GM21619 (cell line): Measurements from ENCODE around the gene MRPL2.

Source experiments
- ATAC-seq: cut with Tn5 transposase; IDR thresholded peaks from one replicate; pipeline ENCODE4 v1.9.1; 2021; ENCODE audit not compliant: unreplicated experiment

MRPL2 gene

DNA sequence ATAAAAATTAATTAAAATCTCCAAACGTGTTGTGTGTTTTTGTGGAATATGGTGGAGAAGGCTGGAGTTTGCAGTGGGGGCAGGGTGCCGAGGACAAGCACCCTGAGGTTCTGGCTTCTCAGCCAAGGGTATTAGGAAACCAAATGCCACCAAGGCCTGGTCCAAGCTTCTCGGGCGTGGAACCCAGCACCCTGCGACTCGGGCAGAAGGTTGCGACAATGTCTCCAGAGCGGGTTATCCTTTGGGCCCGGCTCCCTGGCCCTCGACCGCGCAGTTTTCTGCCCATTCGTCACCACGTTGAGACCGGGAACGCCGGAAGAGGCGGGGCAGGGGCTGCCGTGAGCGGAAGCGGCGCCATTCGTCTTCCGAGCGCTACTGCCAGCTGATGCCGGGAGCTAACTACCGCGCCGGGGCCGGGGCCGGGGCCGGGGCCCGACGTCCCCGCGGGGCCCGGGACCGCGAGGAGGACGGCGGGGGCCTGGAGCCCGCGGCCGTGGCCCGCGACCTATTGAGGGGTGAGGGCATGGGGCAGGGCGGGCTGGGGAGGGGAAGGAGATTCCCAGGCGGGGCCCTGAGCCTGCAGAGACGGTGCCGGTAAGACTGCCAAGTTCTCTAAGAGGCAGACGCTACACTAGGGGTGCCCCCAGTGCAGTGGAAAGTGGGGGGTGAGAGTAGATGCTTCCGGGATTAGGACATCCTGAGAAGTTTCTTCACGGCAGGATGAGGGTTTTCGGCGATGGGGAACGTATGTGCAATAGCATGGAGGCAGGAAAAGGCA, 37.8 kb downstream of the MRPL2 start, which contains the start of gene RRP36:
Gene RRP36, plus strand, starts transcription at position 354 of the 778 bp plus-strand sequence. Its CDS starts 32 bp downstream, at position 386.
- ATAC-seq: peak; percentile 76

DNA sequence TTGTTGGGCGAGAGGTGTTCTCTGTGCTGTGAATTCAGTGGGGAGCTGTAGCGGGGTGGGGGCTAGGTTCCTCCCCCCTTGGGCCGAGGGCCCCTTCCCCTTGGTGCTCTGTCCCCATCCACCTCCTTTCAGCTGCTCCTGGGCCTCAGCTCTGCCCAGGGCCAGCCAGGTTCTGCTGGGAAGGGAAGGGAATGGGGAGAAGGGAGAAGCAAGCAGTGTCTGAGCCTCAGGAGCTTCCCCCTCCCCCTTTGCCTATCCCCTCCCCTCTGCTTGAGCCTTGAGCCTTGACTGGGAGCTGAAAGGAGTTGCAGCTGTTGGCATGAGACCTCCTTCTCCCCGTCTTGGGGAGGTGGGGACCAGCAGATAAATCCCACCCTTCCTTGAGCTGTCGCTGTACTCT, 38.4 kb downstream of the MRPL2 start:
- no peak for ATAC-seq

DNA sequence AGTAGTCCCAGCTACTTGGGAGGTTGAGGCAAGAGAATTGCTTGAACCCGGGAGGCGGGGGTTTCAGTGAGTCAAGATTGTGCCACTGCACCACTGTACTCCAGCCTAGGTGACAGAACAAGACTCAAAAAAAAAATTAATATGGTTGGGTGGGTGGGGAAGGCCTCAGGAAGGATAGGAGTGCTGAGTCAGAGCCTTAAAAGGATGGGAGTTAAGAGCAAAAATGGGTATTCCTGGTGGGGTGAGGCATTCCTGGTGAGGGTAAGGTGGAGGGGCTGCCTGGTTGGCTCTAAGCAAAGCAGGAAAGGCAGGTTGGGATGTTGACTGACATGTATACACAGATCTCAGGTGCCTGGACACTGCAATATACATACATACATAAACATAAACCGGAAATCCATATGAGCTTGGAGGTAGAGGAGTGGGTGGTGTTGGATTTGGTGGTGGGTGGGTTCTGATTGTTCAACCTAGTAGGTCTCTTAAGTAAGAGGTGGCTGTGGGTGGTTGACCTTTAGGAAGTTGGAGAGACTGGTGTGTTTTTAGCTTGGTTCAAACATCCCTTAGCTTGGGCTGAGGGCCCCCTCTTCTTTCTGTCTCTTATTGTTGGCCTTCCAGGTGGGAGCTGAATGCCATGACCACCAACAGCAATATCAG, 39.1 kb downstream of the MRPL2 start:
- no peak for ATAC-seq

DNA sequence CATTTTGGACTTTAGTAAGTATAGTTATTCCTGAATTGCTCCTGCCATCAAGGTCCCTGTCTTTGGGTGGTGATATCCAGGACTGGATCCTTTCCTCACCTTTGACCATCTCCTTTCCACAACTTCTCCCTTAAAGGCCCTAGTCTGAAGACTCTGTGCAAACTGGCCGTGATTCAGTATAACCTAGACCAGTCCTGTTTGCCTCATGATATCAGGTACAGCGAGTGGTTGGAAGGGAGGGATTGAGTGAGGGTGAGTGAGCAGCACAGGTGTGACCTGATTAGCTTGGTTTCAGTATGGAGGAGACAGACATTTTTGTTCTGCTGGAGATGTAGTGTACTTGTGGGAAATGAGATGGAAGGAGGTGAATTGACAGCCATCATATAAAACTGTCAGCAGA, 40.1 kb downstream of the MRPL2 start:
- ATAC-seq: no peak

DNA sequence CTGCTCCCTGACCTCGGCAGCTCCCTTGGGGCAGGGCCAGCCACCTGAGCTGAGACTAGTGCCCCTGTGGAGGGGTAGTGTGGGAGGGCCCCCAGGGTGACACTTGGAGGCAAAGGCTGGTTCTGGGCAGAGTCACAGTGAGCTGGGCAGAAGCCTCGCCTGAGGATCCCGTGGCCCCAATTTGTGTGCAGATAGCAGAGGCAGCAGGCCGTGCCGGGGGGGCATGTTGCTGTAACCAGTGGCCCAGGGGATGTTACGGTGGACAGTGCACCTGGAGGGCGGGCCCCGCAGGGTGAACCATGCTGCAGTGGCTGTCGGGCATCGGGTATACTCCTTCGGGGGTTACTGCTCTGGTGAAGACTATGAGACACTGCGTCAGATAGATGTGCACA, 42.3 kb downstream of the MRPL2 start:
- no peak for ATAC-seq

DNA sequence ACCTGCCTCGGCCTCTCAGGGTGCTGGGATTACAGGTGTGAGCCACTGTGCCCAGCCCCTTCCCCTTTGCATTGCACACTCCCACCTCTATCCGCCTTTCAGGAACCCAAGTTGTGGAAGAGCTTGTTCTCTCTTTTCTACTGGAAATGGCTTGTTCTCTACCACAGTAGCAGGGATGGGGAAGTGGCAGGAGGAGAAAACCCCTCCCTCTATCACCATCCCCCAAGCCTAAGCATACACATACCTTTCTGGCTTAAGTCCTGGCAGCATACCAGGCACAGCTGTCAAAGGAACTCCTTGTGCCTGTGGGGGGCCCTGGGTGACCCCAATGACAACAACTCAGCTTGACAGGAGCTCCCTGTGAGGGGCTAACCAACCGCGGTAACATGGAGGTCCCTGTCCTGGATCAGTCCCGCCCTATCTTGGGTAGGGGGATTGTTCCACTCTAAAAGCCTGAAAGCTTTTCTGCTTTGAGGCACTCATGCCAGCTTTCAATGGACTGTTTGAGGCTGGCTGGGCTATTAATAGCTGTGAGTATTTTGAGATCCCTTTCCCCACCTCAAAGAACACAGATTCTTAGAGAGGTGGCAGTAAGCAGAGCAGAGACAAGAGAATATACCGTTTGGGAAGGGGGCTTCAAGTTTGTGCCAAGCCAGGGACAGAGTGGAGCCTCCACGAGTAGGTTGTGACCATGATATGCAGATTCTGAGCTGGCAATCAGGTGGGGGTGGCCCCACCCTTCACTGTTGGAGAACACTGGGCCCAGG, 42.9 kb downstream of the MRPL2 start:
- no peak for ATAC-seq

DNA sequence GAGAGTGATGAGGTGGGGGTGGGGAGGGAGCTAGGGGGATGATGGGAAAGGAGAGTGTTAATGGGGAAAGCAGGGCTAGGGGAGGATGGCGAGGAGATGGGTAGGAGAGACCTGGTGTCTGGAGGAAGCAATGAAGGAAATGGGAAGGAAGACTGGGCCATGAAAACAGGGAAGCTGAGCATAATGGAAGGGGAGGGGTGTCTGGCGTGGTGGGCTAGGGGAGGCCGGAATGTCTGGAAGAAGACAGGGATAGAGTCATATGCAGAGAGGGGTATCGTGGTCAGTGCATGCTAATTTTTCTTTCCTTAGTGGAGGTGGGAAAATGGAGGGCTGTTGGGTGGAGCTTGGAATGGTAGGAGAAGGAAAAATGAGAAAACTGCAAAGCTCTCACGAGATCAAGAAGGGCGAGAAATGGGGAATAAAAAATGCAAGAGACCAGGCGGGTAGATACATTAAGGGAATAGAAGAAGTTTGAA, 44.8 kb downstream of the MRPL2 start:
- no peak for ATAC-seq

DNA sequence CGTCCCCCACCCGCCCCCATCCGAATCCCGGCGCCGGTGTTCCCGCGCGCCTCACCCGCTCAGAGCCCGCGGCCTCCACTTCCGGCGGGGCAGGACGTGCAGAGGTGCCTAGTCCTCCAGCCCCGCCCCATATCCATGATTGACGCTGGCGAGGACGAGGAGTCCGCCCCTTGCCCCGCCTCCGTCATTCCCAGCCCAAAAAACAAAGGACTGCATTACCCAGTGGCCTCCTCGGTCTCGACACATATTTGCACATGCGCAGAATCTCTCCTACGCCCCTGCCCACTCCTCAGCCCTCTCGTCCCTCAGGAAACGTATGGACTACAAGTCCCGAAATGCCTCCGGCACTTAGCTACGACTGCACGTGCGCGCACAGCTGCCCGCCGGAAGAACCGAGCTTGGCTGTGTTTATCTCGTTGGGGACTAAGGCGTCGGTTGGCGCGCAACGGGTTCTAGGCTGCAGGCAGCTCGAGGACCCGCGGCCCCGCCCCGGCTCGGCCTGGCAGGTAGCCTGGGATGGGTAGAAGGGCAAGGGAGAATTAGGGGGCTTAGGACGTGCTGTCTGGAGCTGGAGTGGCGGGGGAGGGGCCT, 45.3 kb downstream of the MRPL2 start, which contains the start of the genes KLHDC3 and MEA1:
Gene KLHDC3, plus strand, starts transcription at position 407 of the 591 bp plus-strand sequence. CDS start 2,944 bp downstream, outside the sequence.
Gene MEA1, minus strand, starts transcription at position 104 of the 591 bp plus-strand sequence. CDS start 133 bp downstream, outside the sequence.
- ATAC-seq: peak; percentile 91

DNA sequence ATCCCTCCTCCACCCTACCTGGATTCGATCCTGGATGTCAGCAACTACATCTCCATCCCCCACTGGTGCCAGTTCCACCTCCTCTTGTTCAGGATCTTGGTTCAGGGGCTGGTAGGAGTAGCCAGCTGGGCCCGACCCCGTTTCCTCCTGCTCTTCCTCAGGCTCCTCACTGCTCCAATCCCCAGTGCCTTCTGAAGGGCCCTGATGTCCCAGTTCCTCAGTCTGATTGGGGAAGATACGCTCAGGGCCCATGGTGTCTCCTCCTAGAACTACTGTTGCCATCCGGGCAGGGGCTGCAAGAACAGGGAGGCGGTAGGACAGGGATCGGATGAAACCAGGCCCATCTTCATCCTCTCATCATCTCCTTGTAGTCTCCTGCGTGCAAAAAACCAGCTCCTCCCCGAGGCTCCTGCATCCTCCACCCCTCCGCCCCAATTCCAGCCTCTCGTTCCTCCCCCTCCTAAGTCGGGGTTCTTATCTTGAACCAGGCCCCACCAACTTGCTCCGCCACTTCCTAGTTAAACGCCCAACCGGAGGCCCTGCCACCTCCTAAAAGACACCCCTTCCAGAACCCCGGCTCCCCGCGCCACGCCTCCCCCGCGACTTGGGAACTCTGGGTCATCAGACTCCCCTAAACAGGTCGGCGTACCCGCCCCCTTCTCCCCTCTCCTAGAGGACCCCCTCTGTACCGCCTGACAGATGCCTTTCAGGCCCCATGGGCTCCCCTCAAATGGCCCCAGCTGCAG, 46.0 kb downstream of the MRPL2 start:
- peak; percentile 4 for ATAC-seq

DNA sequence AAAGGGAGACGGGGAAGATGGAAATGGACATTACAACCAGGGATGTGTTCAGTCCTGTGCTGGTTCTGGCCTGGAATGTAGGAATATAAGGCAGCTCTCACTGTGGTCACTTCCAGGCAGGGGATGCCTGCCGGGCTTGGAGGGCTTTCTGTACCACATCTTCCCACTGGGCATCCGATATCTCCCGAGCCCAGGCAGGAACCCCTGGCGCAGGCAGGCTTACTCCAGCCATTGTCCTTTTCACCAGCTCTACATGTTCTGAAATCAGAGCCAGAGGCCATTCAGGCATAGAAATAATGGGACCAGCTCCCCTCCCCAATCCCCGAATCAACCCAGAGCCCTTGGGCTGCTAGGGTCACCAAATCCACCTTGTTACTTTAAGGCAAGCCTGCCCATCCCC, 46.9 kb downstream of the MRPL2 start:
- no peak for ATAC-seq

DNA sequence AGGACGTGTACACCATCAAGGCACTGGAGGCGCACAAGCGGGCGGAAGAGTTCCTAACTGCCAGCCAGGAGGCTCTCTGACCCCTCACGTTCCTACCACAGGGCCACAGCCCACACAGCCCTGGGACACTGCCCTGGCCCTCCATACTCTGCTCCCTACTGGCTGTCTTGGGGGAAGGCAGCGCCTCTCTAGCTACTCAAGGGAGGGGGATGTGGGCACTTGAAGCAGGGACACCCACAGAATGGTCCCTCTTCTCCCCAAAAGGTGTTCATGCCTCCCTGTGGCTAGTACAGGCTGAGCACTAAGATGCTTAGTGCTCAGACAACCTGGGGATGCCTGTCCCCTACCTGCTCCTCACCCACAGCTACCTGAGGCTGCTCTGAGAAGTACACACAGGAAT, 48.0 kb downstream of the MRPL2 start:
- no peak for ATAC-seq

DNA sequence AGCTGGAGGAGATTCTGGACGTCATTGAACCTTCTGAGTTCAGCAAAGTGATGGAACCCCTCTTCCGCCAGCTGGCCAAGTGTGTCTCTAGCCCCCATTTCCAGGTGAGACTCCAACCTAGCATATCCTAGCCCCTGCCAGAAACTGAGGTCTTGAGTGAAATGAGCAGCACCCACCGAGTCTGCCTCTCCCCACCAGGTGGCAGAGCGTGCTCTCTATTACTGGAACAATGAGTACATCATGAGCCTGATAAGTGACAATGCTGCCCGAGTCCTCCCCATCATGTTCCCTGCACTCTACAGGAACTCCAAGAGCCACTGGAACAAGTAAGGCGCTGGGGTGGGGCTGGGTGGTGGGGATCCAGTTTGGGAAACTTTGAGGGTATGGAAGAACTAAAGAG, 50.1 kb downstream of the MRPL2 start:
- no peak for ATAC-seq

DNA sequence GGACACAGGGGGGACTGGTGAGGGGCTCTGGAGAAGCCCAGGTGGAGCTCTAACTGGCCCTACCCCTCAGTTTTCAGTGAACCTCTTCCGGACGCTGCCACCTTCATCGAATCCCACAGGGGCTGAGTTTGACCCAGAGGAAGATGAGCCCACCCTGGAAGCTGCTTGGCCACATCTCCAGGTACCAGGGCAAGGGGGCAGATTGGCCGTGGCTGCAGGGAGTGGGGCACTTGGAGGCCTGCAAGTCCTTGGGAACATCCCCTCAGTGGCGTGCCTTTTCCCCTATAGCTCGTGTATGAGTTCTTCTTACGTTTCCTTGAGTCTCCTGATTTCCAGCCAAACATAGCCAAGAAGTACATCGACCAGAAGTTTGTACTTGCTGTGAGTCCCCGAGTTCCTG, 52.1 kb downstream of the MRPL2 start:
- ATAC-seq: no peak

DNA sequence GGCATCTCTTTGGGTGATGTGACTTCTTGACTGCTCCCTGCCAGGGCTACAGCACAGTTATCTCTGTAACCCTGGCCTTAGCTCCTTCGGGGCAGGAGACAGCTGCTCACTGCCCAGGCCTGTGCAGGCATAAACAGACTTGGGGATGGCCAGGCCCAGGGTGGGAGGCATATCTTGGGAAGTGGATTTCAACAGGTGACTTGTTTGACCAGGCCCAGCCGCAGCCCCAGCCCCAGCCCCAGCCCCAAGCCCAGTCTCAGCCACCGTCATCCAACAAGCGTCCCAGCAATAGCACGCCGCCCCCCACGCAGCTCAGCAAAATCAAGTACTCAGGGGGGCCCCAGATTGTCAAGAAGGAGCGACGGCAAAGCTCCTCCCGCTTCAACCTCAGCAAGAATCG, 53.0 kb downstream of the MRPL2 start:
- no peak for ATAC-seq

DNA sequence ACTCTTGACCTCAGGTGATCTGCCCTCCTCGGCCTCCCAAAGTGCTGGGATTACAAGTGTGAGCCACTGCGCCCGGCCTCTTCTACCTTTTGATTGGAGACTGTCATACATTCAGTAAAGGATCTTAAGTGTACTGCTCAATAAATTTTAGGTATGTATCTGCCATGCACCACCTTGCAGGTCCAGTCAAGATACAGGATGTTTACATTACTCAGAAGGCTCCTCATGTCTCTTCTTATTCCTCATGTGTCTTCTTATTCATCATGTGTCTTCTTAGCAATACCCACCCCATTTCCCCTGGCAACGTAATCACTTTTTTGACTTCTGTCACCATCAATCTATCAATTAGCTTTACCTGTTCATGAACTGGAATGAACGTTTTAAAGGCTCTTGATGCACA, 53.4 kb downstream of the MRPL2 start:
- ATAC-seq: no peak
